Vagina (tissue), 2 donors: ENCODE results near the gene ASPSCR1.

ENCODE experiments used
- CTCF ChIP-seq, 3 experiments: fragments of 450-650 bp in 2 of 3; fragments of 200-600 bp in 1 of 3; sonication (generic) in 1 of 3; IDR thresholded peaks; one replicate each; pipeline ENCODE4 v1.5.1; 2017 to 2019; ENCODE audit warnings: antibody characterized with exemption in 3 of 3, mild to moderate bottlenecking in 2 of 3, moderate library complexity in 2 of 3
- POLR2A ChIP-seq, 2 donors: fragments of 450-650 bp; IDR thresholded peaks; one replicate each; pipeline ENCODE4 v1.6.1; 2017; ENCODE audit warnings: antibody characterized with exemption in 2 of 2, mild to moderate bottlenecking in 2 of 2, moderate library complexity in 2 of 2

- TF ChIP-seq POLR2A (IDR thresholded peaks at IDR 0.05) (no peak), CTCF (IDR thresholded peaks at IDR 0.05) (no peak)
Measured at GRCh38 chr17:81932333-81932983, 45.0 kb upstream of the ASPSCR1 start.
